T47D (cell line): ENCODE data around the gene PIPOX.

Source experiments
- DNase-seq, 2 experiments: peaks; one replicate each; pipeline versions ENCODE4 v3.0.0 to v3.0.0-alpha.2; 2011 to 2012; ENCODE audit warnings: low read depth in 1 of 2, low spot score in 1 of 2
- JUND ChIP-seq: IDR thresholded peaks from 2 replicates; pipeline ENCODE4 v1.6.1; 2012; ENCODE audit warnings: low read depth
- in situ Hi-C: cut with HindIII; loops from 2 replicates; pipeline ENCODE4 v1.10.0; 2016; ENCODE audit warnings: low sequenced_read_pairs, low pct_unique_long_range_greater_than_20kb

PIPOX gene

GRCh38 chr17:29007860-29008455, 35.0 kb upstream of the PIPOX start:
- in situ Hi-C loops: no loop called here
- DNase-seq: no peak
- no peak for TF ChIP-seq JUND

- in situ Hi-C loops: no loop called here
- DNase-seq: no peak
- no peak for TF ChIP-seq JUND
These were observed 34.4 kb upstream of the PIPOX start for GRCh38 chr17:29008591-29008990.

- DNase-seq: no peak
- no peak for TF ChIP-seq JUND
- in situ Hi-C loops: no loop called here
These were observed 32.8 kb upstream of the PIPOX start for GRCh38 chr17:29010129-29010528.

GRCh38 chr17:29010586-29010985, 32.4 kb upstream of the PIPOX start:
- in situ Hi-C loops: no loop called here
- DNase-seq: no peak
- TF ChIP-seq JUND: no peak

GRCh38 chr17:29012535-29012934, 30.4 kb upstream of the PIPOX start:
- in situ Hi-C loops: no loop called here
- no peak for TF ChIP-seq JUND
- peak in 1 of 2 experiments; percentile 35 for DNase-seq

GRCh38 chr17:29014716-29015115, 28.2 kb upstream of the PIPOX start:
- in situ Hi-C loops: no loop called here
- DNase-seq: no peak
- no peak for TF ChIP-seq JUND

GRCh38 chr17:29016345-29017210, 26.4 kb upstream of the PIPOX start:
- DNase-seq: no peak
- no peak for TF ChIP-seq JUND
- in situ Hi-C loops: no loop called here

- no peak for TF ChIP-seq JUND
- in situ Hi-C loops: no loop called here
- no peak for DNase-seq
These were observed 24.0 kb upstream of the PIPOX start for GRCh38 chr17:29018788-29019474.

- no peak for DNase-seq
- in situ Hi-C loops: no loop called here
These were observed 23.3 kb upstream of the PIPOX start for GRCh38 chr17:29019475-29020181.

GRCh38 chr17:29020576-29020975, 22.4 kb upstream of the PIPOX start:
- in situ Hi-C loops: no loop called here
- DNase-seq: no peak
- no peak for TF ChIP-seq JUND

More at GRCh38 chr17:29019475-29020181, 23.3 kb upstream of the PIPOX start:
- TF ChIP-seq JUND: no peak

- in situ Hi-C loops: no loop called here
- DNase-seq: no peak
- no peak for TF ChIP-seq JUND
These were observed 21.7 kb upstream of the PIPOX start for GRCh38 chr17:29021226-29021625.

- in situ Hi-C loops: no loop called here
- no peak for DNase-seq
- no peak for TF ChIP-seq JUND
These were observed 20.9 kb upstream of the PIPOX start for GRCh38 chr17:29022074-29022473.

GRCh38 chr17:29024316-29024952, 18.5 kb upstream of the PIPOX start:
- no peak for TF ChIP-seq JUND
- DNase-seq: no peak
- in situ Hi-C loops: no loop called here
